HepG2 (cell line): ENCODE results near the gene LIMA1. TPM values are rescaled to one million over a fixed set of nuclear protein-coding genes. Genes with fewer than 3 reads are reported as not detected.

Experiments used
- ATRX ChIP-seq: sonication (generic); formaldehyde crosslinking; IDR thresholded peaks from 2 replicates; pipeline ENCODE4 v1.4.0; 2020; ENCODE audit warnings: missing genetic modification reagents, borderline replicate concordance
- DMAP1 ChIP-seq: IDR thresholded peaks from 2 replicates; pipeline ENCODE4 v1.6.1; 2016
- FOXJ3 ChIP-seq: sonication (generic); formaldehyde crosslinking; IDR thresholded peaks from 2 replicates; pipeline ENCODE4 v1.4.0; 2020; ENCODE audit warnings: missing genetic modification reagents, mild to moderate bottlenecking, borderline replicate concordance
- GABPB1 ChIP-seq: IDR thresholded peaks from 2 replicates; pipeline ENCODE4 v1.6.1; 2016; ENCODE audit warnings: mild to moderate bottlenecking, missing genetic modification reagents, moderate library complexity, missing compliant biosample characterization
- HOXA3 ChIP-seq: sonication (generic); formaldehyde crosslinking; IDR thresholded peaks from 2 replicates; pipeline ENCODE4 v1.5.0; 2020; ENCODE audit warnings: missing genetic modification reagents
- MEIS1 ChIP-seq: sonication (generic); formaldehyde crosslinking; IDR thresholded peaks from 2 replicates; pipeline ENCODE4 v1.9.0; 2021; ENCODE audit warnings: mild to moderate bottlenecking, missing genetic modification reagents, moderate library complexity, borderline replicate concordance
- MTA3 ChIP-seq: sonication (generic); formaldehyde crosslinking; IDR thresholded peaks from 2 replicates; pipeline ENCODE4 v1.4.0; 2020; ENCODE audit warnings: missing genetic modification reagents
- NONO ChIP-seq, 2 experiments: fragments of 450-650 bp in 1 of 2; sonication (generic) in 1 of 2; formaldehyde crosslinking in 1 of 2; IDR thresholded peaks in 1 of 2; conservative IDR thresholded peaks in 1 of 2; 2 replicates each; pipeline versions ENCODE4 v1.6.1 to v1.8.0; 2017 to 2022; ENCODE audit warnings: mild to moderate bottlenecking in 1 of 2, missing genetic modification reagents in 1 of 2, moderate library complexity in 1 of 2
- ONECUT2 ChIP-seq: sonication (generic); formaldehyde crosslinking; IDR thresholded peaks from 2 replicates; pipeline ENCODE4 v1.4.0; 2020; ENCODE audit warnings: missing genetic modification reagents
- PHF8 ChIP-seq: sonication (generic); formaldehyde crosslinking; IDR thresholded peaks from 2 replicates; pipeline ENCODE4 v1.5.0; 2020; ENCODE audit warnings: missing genetic modification reagents
- RCOR2 ChIP-seq: IDR thresholded peaks from 2 replicates; pipeline ENCODE4 v1.6.1; 2016; ENCODE audit warnings: missing biosample characterization, missing genetic modification reagents
- STAG1 ChIP-seq: sonication (generic); formaldehyde crosslinking; IDR thresholded peaks from 2 replicates; pipeline ENCODE4 v1.4.0; 2020; ENCODE audit warnings: missing genetic modification reagents
- THAP11 ChIP-seq: IDR thresholded peaks from 2 replicates; pipeline ENCODE4 v1.6.1; 2016; ENCODE audit warnings: missing biosample characterization, missing genetic modification reagents
- ZNF224 ChIP-seq: sonication (generic); formaldehyde crosslinking; IDR thresholded peaks from 2 replicates; pipeline ENCODE4 v1.5.0; 2020; ENCODE audit warnings: mild to moderate bottlenecking, missing genetic modification reagents
- ZNF441 ChIP-seq: sonication (generic); formaldehyde crosslinking; IDR thresholded peaks from 2 replicates; pipeline ENCODE4 v1.7.0; 2021; ENCODE audit warnings: missing genetic modification reagents, borderline replicate concordance
- ZNF501 ChIP-seq: sonication (generic); formaldehyde crosslinking; IDR thresholded peaks from 2 replicates; pipeline ENCODE4 v1.5.1; 2020; ENCODE audit warnings: mild to moderate bottlenecking, moderate library complexity, missing genetic modification reagents
- ZNF546 ChIP-seq: sonication (generic); formaldehyde crosslinking; conservative IDR thresholded peaks from 2 replicates; pipeline ENCODE4 v1.8.1; 2023; ENCODE audit warnings: mild to moderate bottlenecking, missing genetic modification reagents
- ZNF629 ChIP-seq: sonication (generic); formaldehyde crosslinking; conservative IDR thresholded peaks from 2 replicates; pipeline ENCODE4 v1.5.0; 2020; ENCODE audit warnings: missing genetic modification reagents
- ZNF777 ChIP-seq: sonication (generic); formaldehyde crosslinking; IDR thresholded peaks from 2 replicates; pipeline ENCODE4 v1.4.0; 2020; ENCODE audit warnings: missing genetic modification reagents
- ZSCAN25 ChIP-seq: sonication (generic); formaldehyde crosslinking; IDR thresholded peaks from 2 replicates; pipeline ENCODE4 v1.8.0; 2022; ENCODE audit warnings: mild to moderate bottlenecking, missing genetic modification reagents
- ZSCAN31 ChIP-seq: sonication (generic); formaldehyde crosslinking; IDR thresholded peaks from 2 replicates; pipeline ENCODE4 v1.5.0; 2020; ENCODE audit warnings: low read depth, mild to moderate bottlenecking, missing genetic modification reagents
- polyA plus RNA-seq, 8 experiments: library from polyadenylated mRNA; depleted of rRNA in 3 of 8; stranded (reverse) in 7 of 8; unstranded in 1 of 8; fragments of >200 nt; fragmentation: Illumina TruSeq in 4 of 8; extraction: Trizol in 4 of 8; gene quantifications; 2 replicates each; pipeline versions ENCODE4 v1.2.1 to v1.2.3, GENCODE V29; 2011 to 2016; ENCODE audit warnings: low read depth in 4 of 8, missing spikeins in 1 of 8, mixed read lengths in 1 of 8; ENCODE audit not compliant: insufficient read depth in 1 of 8
- total RNA-seq, 5 experiments: library from RNA; depleted of rRNA; stranded (reverse); fragments of >200 nt; fragmentation: Illumina TruSeq; extraction: Trizol; gene quantifications; 2 replicates each; pipeline ENCODE4 v1.2.3, GENCODE V29; 2016; ENCODE audit warnings: low read depth in 1 of 5
- TF ChIP-seq, protein P1 (sequence below): sonication (generic); formaldehyde crosslinking; IDR thresholded peaks from 2 replicates; pipeline ENCODE4 v1.4.0; 2020; ENCODE audit warnings: missing genetic modification reagents
- TF ChIP-seq, protein P2 (sequence below): sonication (generic); formaldehyde crosslinking; IDR thresholded peaks from 2 replicates; pipeline ENCODE4 v1.5.0; 2020; ENCODE audit warnings: mild to moderate bottlenecking, low read depth, missing genetic modification reagents, borderline replicate concordance
- TF ChIP-seq, protein P3 (sequence below): sonication (generic); formaldehyde crosslinking; IDR thresholded peaks from 2 replicates; pipeline ENCODE4 v1.5.1; 2020; ENCODE audit warnings: missing genetic modification reagents, mild to moderate bottlenecking, borderline replicate concordance
- TF ChIP-seq, protein P4 (sequence below): sonication (generic); formaldehyde crosslinking; IDR thresholded peaks from 2 replicates; pipeline ENCODE4 v1.4.0; 2020; ENCODE audit warnings: low read depth, mild to moderate bottlenecking, missing genetic modification reagents

The LIMA1 gene
- total and polyA plus RNA-seq, 2 of the 13 experiments (the other 11 are each of a cell fraction or from before 2014, with no cell fraction given) = 13.0 to 19.8 TPM

DNA sequence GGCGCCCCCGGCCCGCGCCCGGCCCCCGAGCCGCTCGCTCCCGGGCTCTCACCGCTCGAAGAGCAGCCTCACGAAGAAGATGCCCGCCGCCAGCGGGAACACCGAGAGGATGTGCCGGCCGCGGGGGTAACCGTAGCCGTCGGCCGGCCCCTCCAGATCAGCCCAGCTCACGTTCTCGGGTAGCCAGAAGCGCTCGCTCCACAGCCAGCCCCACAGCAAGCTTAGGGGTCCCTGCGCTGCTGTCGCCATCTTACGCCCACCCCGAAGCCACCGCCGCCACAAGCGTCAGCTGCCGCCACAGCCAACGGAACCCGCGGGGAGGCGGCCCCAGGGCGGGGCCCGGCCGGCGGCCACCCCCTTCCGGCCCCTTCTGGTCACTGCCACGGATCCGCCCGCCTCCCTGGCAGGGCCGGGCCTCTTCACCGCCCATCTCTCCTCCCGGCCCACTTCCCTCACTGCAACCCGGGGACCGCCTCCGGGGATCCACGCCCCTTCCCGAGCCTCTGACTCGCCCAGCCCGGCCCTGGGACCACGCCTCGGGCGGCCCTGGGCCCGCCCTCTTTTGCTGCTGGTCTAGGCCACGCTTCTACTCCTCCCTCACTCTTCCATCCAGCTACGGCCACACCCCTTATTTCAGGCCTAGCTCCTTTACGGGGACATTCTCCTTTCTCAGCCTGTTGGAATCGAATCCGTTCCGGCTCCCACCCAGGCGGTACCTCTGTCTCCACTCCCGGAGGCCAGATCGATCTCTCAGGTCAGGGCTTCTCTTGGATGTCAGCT, 116.1 kb downstream of the LIMA1 start, which contains the start of gene CERS5 (continued):
- TF ChIP-seq ZSCAN25 (no peak), ZNF629 (CRISPR knock-in tag) (no peak), ZNF777 (CRISPR knock-in tag) (peak; percentile 16; the same call in 1 of the 2 replicates), ZNF501 (CRISPR knock-in tag) (peak; percentile 57), MEIS1 (CRISPR knock-in tag) (no peak), RCOR2 (CRISPR knock-in tag) (no peak), ZNF224 (0 out of 2 replicates have a peak, but pooled peaks have one; percentile 25), GABPB1 (CRISPR knock-in tag) (peak; percentile 89), NONO (IDR thresholded peaks at IDR 0.05) (no peak), NONO (CRISPR knock-in tag; conservative IDR thresholded peaks at IDR 0.05) (peak; percentile 57), MTA3 (no peak), HOXA3 (CRISPR knock-in tag) (peak; percentile 77), ZNF441 (CRISPR knock-in tag) (peak; percentile 66; the same call in 1 of the 2 replicates), PHF8 (CRISPR knock-in tag) (peak; percentile 78), DMAP1 (CRISPR knock-in tag) (peak; percentile 41; the same call in 1 of the 2 replicates), FOXJ3 (CRISPR knock-in tag) (no peak), ONECUT2 (CRISPR knock-in tag) (peak; percentile 64; the same call in 1 of the 2 replicates), THAP11 (CRISPR knock-in tag) (peak; percentile 64), STAG1 (CRISPR knock-in tag) (no peak), ATRX (CRISPR knock-in tag) (no peak), ZNF546 (CRISPR knock-in tag) (no peak), ZSCAN31 (CRISPR knock-in tag) (peak; percentile 48; the same call in 1 of the 2 replicates)
- TF ChIP-seq, protein P1, sequence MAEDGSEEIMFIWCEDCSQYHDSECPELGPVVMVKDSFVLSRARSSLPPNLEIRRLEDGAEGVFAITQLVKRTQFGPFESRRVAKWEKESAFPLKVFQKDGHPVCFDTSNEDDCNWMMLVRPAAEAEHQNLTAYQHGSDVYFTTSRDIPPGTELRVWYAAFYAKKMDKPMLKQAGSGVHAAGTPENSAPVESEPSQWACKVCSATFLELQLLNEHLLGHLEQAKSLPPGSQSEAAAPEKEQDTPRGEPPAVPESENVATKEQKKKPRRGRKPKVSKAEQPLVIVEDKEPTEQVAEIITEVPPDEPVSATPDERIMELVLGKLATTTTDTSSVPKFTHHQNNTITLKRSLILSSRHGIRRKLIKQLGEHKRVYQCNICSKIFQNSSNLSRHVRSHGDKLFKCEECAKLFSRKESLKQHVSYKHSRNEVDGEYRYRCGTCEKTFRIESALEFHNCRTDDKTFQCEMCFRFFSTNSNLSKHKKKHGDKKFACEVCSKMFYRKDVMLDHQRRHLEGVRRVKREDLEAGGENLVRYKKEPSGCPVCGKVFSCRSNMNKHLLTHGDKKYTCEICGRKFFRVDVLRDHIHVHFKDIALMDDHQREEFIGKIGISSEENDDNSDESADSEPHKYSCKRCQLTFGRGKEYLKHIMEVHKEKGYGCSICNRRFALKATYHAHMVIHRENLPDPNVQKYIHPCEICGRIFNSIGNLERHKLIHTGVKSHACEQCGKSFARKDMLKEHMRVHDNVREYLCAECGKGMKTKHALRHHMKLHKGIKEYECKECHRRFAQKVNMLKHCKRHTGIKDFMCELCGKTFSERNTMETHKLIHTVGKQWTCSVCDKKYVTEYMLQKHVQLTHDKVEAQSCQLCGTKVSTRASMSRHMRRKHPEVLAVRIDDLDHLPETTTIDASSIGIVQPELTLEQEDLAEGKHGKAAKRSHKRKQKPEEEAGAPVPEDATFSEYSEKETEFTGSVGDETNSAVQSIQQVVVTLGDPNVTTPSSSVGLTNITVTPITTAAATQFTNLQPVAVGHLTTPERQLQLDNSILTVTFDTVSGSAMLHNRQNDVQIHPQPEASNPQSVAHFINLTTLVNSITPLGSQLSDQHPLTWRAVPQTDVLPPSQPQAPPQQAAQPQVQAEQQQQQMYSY (CRISPR knock-in tag) = peak; percentile 90
- TF ChIP-seq, protein P2, sequence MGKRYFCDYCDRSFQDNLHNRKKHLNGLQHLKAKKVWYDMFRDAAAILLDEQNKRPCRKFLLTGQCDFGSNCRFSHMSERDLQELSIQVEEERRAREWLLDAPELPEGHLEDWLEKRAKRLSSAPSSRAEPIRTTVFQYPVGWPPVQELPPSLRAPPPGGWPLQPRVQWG (CRISPR knock-in tag) = no peak
- TF ChIP-seq, protein P3, sequence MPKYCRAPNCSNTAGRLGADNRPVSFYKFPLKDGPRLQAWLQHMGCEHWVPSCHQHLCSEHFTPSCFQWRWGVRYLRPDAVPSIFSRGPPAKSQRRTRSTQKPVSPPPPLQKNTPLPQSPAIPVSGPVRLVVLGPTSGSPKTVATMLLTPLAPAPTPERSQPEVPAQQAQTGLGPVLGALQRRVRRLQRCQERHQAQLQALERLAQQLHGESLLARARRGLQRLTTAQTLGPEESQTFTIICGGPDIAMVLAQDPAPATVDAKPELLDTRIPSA (CRISPR knock-in tag) = no peak
- TF ChIP-seq, protein P4, sequence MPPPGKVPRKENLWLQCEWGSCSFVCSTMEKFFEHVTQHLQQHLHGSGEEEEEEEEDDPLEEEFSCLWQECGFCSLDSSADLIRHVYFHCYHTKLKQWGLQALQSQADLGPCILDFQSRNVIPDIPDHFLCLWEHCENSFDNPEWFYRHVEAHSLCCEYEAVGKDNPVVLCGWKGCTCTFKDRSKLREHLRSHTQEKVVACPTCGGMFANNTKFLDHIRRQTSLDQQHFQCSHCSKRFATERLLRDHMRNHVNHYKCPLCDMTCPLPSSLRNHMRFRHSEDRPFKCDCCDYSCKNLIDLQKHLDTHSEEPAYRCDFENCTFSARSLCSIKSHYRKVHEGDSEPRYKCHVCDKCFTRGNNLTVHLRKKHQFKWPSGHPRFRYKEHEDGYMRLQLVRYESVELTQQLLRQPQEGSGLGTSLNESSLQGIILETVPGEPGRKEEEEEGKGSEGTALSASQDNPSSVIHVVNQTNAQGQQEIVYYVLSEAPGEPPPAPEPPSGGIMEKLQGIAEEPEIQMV = no peak
